IMR-90 (cell line): Measurements from ENCODE around the gene SNED1. TPM values are rescaled to one million over a fixed set of nuclear protein-coding genes. Genes with fewer than 3 reads are reported as not detected.

Source experiments
- ATAC-seq: fragments of 200-7000 bp; cut with Tn5 transposase; 2 replicates; pipeline ENCODE4 v1.9.1; 2020; ENCODE audit warnings: low read depth, mild to moderate bottlenecking, moderate library complexity
- BruUV-seq: library from RNA; stranded (reverse); fragments of 400-500 nt; replicated peaks from 2 replicates; lab custom pipeline; 2021; lab: Mats Ljungman, UMichigan
- CTCF ChIA-PET: fragments of 300-600 bp; formaldehyde crosslinking; extraction: SDS; loops from one replicate; lab custom pipeline; 2021; ENCODE audit warnings: antibody characterized with exemption; lab: Yijun Ruan, JAX
- POLR2A ChIA-PET: fragments of 300-600 bp; sonication (Branson Sonifier 250); formaldehyde crosslinking; loops from one replicate; lab custom pipeline; 2022; ENCODE audit warnings: antibody characterized with exemption; ENCODE audit not compliant: unreplicated experiment; lab: Charles Lee
- DNase-seq: peaks from one replicate; pipeline ENCODE4 v3.0.0; 2013
- H2AFZ ChIP-seq: replicated peaks from 2 replicates; pipeline ENCODE3; 2013; ENCODE audit warnings: low read length, mild to moderate bottlenecking; ENCODE audit not compliant: poor library complexity
- H2AK5ac ChIP-seq: 2 replicates; pipeline ENCODE4 v1.6.1; 2013; ENCODE audit warnings: low read depth, low read length, inconsistent platforms
- H2AK9ac ChIP-seq: replicated peaks from 2 replicates; pipeline ENCODE3; 2013; ENCODE audit warnings: mild to moderate bottlenecking, low read depth, low read length, moderate library complexity; ENCODE audit not compliant: poor library complexity
- H2BK120ac ChIP-seq: 2 replicates; pipeline ENCODE4 v1.6.1; 2013; ENCODE audit warnings: low read depth, low read length, inconsistent platforms
- H2BK15ac ChIP-seq: 3 replicates; pipeline ENCODE4 v1.6.1; 2013; ENCODE audit warnings: low read depth, low read length, inconsistent platforms
- H2BK20ac ChIP-seq: 2 replicates; pipeline ENCODE4 v1.6.1; 2013; ENCODE audit warnings: low read depth, mild to moderate bottlenecking, inconsistent platforms, low read length, moderate library complexity
- H2BK5ac ChIP-seq: 2 replicates; pipeline ENCODE4 v1.6.1; 2013; ENCODE audit warnings: mild to moderate bottlenecking, low read depth, low read length, inconsistent platforms; ENCODE audit not compliant: poor library complexity, severe bottlenecking
- H3K14ac ChIP-seq: replicated peaks from 2 replicates; pipeline ENCODE4 v1.6.1; 2013; ENCODE audit warnings: low read depth, low read length, inconsistent platforms
- H3K18ac ChIP-seq: 2 replicates; pipeline ENCODE4 v1.6.1; 2013; ENCODE audit warnings: low read depth, low read length, control low read depth
- H3K23ac ChIP-seq: 2 replicates; pipeline ENCODE4 v1.6.1; 2013; ENCODE audit warnings: low read depth, low read length, inconsistent platforms
- H3K27ac ChIP-seq: 2 replicates; pipeline ENCODE4 v1.5.1; 2013; ENCODE audit warnings: mild to moderate bottlenecking, control low read depth, low read length; ENCODE audit not compliant: insufficient read depth
- H3K27me3 ChIP-seq: 2 replicates; pipeline ENCODE4 v1.6.1; 2013; ENCODE audit warnings: low read length; ENCODE audit not compliant: control insufficient read depth, insufficient read depth
- H3K36me3 ChIP-seq: 2 replicates; pipeline ENCODE4 v1.6.1; 2013; ENCODE audit warnings: low read length, mixed read lengths; ENCODE audit not compliant: control insufficient read depth, insufficient read depth
- H3K4ac ChIP-seq: 2 replicates; pipeline ENCODE4 v1.6.1; 2013; ENCODE audit warnings: low read depth, low read length, inconsistent platforms
- H3K4me1 ChIP-seq: 2 replicates; pipeline ENCODE4 v1.6.1; 2013; ENCODE audit warnings: low read length, mixed read lengths; ENCODE audit not compliant: control insufficient read depth, insufficient read depth
- H3K4me2 ChIP-seq: 2 replicates; pipeline ENCODE4 v1.6.1; 2013; ENCODE audit warnings: low read depth, mild to moderate bottlenecking, control low read depth, low read length, moderate library complexity
- H3K4me3 ChIP-seq: 2 replicates; pipeline ENCODE4 v1.5.1; 2013; ENCODE audit warnings: low read depth, mild to moderate bottlenecking, control low read depth, low read length, moderate library complexity; ENCODE audit not compliant: insufficient read depth
- H3K56ac ChIP-seq: 2 replicates; pipeline ENCODE4 v1.6.1; 2013; ENCODE audit warnings: low read length, inconsistent platforms; ENCODE audit not compliant: insufficient read depth; ENCODE audit errors: extremely low read depth
- H3K79me1 ChIP-seq, 2 experiments: 2 replicates each; pipeline ENCODE4 v1.6.1; 2013; ENCODE audit warnings: low read length in 2 of 2, inconsistent platforms in 1 of 2, low read depth in 1 of 2
- H3K9ac ChIP-seq: 2 replicates; pipeline ENCODE4 v1.6.1; 2013; ENCODE audit warnings: low read depth, low read length, control low read depth
- H3K9me1 ChIP-seq: 2 replicates; pipeline ENCODE4 v1.6.1; 2013; ENCODE audit warnings: low read length, inconsistent platforms; ENCODE audit not compliant: insufficient read depth
- H3K9me3 ChIP-seq: 2 replicates; pipeline ENCODE4 v1.6.1; 2013; ENCODE audit warnings: low read length; ENCODE audit not compliant: control insufficient read depth, insufficient read depth
- H4K20me1 ChIP-seq: 2 replicates; pipeline ENCODE4 v1.6.1; 2013; ENCODE audit warnings: low read length, inconsistent platforms; ENCODE audit not compliant: insufficient read depth
- H4K5ac ChIP-seq: 2 replicates; pipeline ENCODE4 v1.6.1; 2013; ENCODE audit warnings: mild to moderate bottlenecking, low read depth, low read length, control low read depth
- H4K8ac ChIP-seq, 2 experiments: 2 replicates each; pipeline ENCODE4 v1.6.1; 2013; ENCODE audit warnings: low read depth in 2 of 2, low read length in 2 of 2, control low read depth in 1 of 2, inconsistent platforms in 1 of 2
- H4K91ac ChIP-seq: 2 replicates; pipeline ENCODE4 v1.6.1; 2013; ENCODE audit warnings: low read depth, low read length, inconsistent platforms; ENCODE audit not compliant: insufficient read depth
- MAFK ChIP-seq: IDR thresholded peaks from 2 replicates; pipeline ENCODE4 v1.6.1; 2012; ENCODE audit warnings: low read depth, low read length, improper control_type of control experiment
- MXI1 ChIP-seq: IDR thresholded peaks from 2 replicates; pipeline ENCODE4 v1.6.1; 2012; ENCODE audit warnings: low read depth, mild to moderate bottlenecking, low read length, moderate library complexity, borderline replicate concordance
- POLR2A ChIP-seq: IDR thresholded peaks from 2 replicates; pipeline ENCODE4 v1.6.1; 2012; ENCODE audit warnings: mild to moderate bottlenecking, low read depth, low read length
- RCOR1 ChIP-seq: IDR thresholded peaks from 2 replicates; pipeline ENCODE4 v1.6.1; 2012; ENCODE audit warnings: mild to moderate bottlenecking, low read length, improper control_type of control experiment; ENCODE audit not compliant: insufficient replicate concordance
- RFX5 ChIP-seq: IDR thresholded peaks from 2 replicates; pipeline ENCODE4 v1.8.0; 2012; ENCODE audit warnings: low read depth, mild to moderate bottlenecking, low read length, moderate library complexity
- SMC3 ChIP-seq: fragments of 150-350 bp; IDR thresholded peaks from 2 replicates; pipeline ENCODE4 v1.6.1; 2016; ENCODE audit warnings: low read depth, mild to moderate bottlenecking, antibody characterized with exemption, low read length, moderate library complexity
- WGBS, 2 experiments: methylation state at CpG; one replicate each; pipeline versions ENCODE4 v1.1.5 to v1.1.7; 2013; ENCODE audit warnings: missing lambda C conversion rate in 2 of 2; ENCODE audit not compliant: insufficient read length in 1 of 2; ENCODE audit errors: extremely low coverage in 2 of 2; 5-methylcytosine and 5-hydroxymethylcytosine counted together
- dilution Hi-C: fragments of 300-500 bp; cut with HindIII; formaldehyde crosslinking; loops from one replicate; pipeline ENCODE4 v1.14.3; 2018; ENCODE audit warnings: low sequenced_read_pairs; ENCODE audit not compliant: unreplicated experiment
- in situ Hi-C: fragments of 300-500 bp; cut with MboI; formaldehyde crosslinking; loops from 3 replicates; pipeline ENCODE4 v1.14.3; 2019; ENCODE audit warnings: low sequenced_read_pairs, inconsistent platforms, mixed read lengths
- intact Hi-C: fragments of 100-400 bp; cut with micrococcal nuclease; formaldehyde crosslinking; loops from 2 replicates; pipeline ENCODE4 v1.10.0; 2022
- polyA plus RNA-seq, 3 experiments: library from polyadenylated mRNA; depleted of rRNA; stranded (reverse); fragments of >200 nt; gene quantifications; 2 replicates each; pipeline ENCODE4 v1.2.3, GENCODE V29; 2012; ENCODE audit warnings: low replicate concordance in 1 of 3
- total RNA-seq: library from RNA; depleted of rRNA; stranded (reverse); fragments of >200 nt; gene quantifications from 2 replicates; pipeline ENCODE4 v1.2.3, GENCODE V29; 2012
- TF ChIP-seq, protein P1 (sequence below): fragments of 150-350 bp; IDR thresholded peaks from 2 replicates; pipeline ENCODE4 v1.6.1; 2016; ENCODE audit warnings: low read depth, mild to moderate bottlenecking, low read length, moderate library complexity, borderline replicate concordance

Gene SNED1
- total and polyA plus RNA-seq, 2 of the 4 experiments (the other 2 are of a cell fraction): 1.1 to 3.4 TPM

- Histone ChIP-seq H3K27ac (no peak overlapping the region), H3K4me2 (no peak overlapping the region), H3K27me3 (no peaks in the 10 kb centered on the region), H2AK9ac (no peak overlapping the region), H3K56ac (no peak overlapping the region), H2AFZ (no peak overlapping the region), H3K14ac (no peak overlapping the region), H3K79me1 (no peaks in the 10 kb centered on the region; a peak in 1 of 4 replicates), H2BK5ac (no peak overlapping the region), H3K36me3 (peaks cover 14% of the 10 kb centered on the region; the same call in 1 of the 2 replicates), H3K9me3 (no peaks in the 10 kb centered on the region), H3K4me3 (no peak overlapping the region), H4K8ac (no peak overlapping the region), H2BK120ac (no peak overlapping the region), H2BK20ac (no peak overlapping the region), H2AK5ac (no peak overlapping the region), H2BK15ac (no peak overlapping the region), H4K5ac (no peak overlapping the region), H3K23ac (no peak overlapping the region), H3K4ac (no peak overlapping the region), H3K4me1 (peaks cover 8% of the 10 kb centered on the region; the same call in 1 of the 2 replicates), H3K9ac (no peak overlapping the region), H4K20me1 (no peaks in the 10 kb centered on the region), H3K9me1 (no peaks in the 10 kb centered on the region), H3K18ac (no peak overlapping the region), H4K91ac (no peak overlapping the region)
- CTCF ChIA-PET: no interaction called here
- TF ChIP-seq, protein P1, sequence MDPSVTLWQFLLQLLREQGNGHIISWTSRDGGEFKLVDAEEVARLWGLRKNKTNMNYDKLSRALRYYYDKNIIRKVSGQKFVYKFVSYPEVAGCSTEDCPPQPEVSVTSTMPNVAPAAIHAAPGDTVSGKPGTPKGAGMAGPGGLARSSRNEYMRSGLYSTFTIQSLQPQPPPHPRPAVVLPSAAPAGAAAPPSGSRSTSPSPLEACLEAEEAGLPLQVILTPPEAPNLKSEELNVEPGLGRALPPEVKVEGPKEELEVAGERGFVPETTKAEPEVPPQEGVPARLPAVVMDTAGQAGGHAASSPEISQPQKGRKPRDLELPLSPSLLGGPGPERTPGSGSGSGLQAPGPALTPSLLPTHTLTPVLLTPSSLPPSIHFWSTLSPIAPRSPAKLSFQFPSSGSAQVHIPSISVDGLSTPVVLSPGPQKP: no peak
- TF ChIP-seq MXI1 (no peak), POLR2A (no peak), RCOR1 (no peak), SMC3 (no peak), RFX5 (no peak), MAFK (no peak)
- no CpG with 5 or more reads among the region's 10 CpGs for WGBS, 2 experiments
- POLR2A ChIA-PET: no interaction called here
- dilution Hi-C loops: no loop called here
- BruUV-seq: no TSS peak
- DNase-seq (no peak), ATAC-seq (no peak)
- intact Hi-C loops: no loop called here
- in situ Hi-C loops: no loop called here
These were observed 16.3 kb downstream of the SNED1 start for GRCh38 chr2:241014764-241015163.
